ENCODE data around the gene MFSD2A.
"Not testable (repeated sequence)": the region's sequence is repeated elsewhere in the genome, so short reads cannot be mapped to it uniquely, and the experiment has no call there.

MFSD2A gene

DNA sequence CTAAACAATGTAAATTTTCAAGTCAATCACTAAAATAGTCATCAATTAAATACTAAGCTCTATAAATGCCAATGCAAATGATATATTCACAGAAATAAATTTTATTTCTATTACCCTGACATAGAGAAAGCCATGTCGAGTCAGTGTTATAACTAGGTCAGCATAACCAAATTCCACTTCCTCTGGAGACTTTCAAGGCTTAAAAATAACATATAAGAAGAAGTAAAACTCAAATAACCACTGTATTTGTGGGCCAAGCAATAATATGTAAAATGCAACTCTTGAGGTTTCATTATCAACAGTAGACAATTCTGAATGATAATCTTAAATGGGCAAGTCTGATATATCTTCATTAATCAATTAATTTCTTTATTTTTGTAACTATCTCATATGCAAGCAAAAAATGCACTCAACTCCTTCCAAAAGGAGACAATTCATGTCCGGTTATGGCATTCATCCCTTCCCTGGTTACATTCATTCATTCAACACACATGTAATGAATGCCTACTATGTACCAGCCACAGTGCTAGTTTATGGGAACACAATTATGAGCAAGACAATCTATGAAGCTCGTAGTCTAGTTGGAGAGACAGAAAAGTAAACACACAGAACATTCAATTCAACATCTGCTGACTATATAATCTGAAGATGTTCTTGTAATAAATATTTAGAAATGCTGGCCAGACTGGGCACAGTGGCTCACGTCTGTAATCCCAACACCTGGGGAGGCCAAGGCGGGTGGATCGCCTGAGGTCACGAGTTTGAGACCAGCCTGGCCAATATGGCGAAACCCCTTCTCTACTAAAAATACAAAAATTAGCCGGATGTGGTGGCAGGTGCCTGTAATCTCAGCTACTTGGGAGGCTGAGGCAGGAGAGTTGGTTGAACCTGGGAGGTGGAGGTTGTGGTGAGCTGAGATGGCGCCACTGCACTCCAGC, 48.5 kb downstream of the MFSD2A start:
- no peak for DNase-seq (ENCODE audit: low spot score)

DNA sequence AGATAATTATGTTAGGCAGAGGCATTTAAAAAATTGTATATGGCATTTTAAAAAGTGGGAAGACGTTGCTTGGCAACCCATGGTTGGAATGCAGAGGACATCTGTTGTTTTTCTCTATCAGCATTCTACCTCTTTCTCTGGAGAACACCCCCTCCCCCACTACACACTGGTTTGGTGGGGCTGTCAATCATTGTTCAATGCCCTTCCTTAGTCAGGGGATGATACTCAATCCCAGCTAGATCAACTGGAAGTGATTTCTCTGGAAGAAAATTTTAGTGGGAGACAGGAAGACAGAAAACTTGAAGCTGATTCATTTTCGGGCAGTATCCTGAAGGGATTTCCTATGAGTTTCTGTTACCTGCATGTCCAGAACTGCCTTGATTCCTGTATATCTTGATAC, 49.9 kb downstream of the MFSD2A start:
- no peak for DNase-seq (ENCODE audit: low spot score)

DNA sequence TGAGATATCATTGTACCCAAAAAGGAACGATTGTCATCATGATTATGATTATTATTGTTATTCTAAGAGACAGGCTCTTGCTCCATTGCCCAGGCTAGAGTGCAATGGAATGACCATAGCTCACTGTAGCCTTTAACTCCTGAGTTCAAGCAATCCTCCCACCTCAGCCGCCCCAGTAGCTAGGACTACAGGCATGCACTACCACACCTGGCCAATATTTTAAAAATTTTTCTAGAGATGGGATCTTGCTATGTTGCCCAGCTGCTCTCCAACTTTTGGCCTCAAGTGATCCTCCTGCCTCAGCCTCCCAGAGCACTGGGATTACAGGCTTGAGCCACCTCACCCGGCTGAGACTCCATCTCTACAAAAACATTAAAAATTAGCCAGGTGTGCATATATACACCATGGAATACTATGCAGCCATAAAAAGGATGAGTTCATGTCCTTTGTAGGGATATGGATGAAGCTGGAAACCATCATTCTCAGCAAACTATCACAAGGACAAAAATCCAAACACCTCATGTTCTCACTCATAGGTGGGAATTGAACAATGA, 52.6 kb downstream of the MFSD2A start:
- not testable (repeated sequence) for DNase-seq (ENCODE audit: low spot score)

DNA sequence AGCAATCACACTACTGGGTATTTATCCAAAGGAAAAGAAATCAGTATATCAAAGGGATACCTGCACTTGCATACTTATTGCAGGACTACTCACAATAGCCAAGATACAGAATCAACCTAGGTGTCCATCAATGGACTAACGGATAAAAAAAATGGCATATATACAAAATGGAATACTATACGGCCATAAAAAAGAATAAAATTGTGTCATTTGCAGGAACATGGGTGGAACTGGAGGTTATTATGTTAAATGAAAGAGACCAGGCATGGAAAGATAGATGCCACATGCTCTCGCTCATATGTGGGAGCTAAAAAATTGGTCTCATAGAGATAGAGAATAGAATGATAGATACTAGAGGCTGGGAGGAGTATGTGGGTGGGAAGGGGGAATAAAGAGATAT, 56.3 kb downstream of the MFSD2A start:
- no peak for DNase-seq (ENCODE audit: low spot score)

DNA sequence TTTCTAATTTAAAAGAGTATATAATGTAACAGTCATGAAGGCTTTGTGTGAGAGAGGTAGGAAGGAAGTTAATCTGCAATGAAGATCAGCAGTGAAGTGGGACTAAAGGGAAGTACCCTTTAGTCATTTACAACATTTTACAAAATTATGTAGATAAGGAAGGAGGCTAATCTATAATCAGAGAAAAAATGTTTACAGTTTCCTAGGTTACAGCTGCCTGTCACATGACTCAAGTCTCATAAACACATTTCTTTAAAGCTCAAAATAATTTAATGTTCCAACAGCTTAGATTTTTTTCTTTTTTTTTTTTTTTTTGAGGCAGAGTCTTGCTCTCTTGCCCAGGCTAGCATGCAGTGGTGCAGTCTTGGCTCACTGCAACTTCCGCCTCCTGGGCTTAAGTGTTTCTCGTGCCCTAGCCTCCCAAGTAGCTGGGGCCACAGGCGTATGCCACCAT, 59.3 kb downstream of the MFSD2A start:
- no peak for DNase-seq (ENCODE audit: low spot score)

DNA sequence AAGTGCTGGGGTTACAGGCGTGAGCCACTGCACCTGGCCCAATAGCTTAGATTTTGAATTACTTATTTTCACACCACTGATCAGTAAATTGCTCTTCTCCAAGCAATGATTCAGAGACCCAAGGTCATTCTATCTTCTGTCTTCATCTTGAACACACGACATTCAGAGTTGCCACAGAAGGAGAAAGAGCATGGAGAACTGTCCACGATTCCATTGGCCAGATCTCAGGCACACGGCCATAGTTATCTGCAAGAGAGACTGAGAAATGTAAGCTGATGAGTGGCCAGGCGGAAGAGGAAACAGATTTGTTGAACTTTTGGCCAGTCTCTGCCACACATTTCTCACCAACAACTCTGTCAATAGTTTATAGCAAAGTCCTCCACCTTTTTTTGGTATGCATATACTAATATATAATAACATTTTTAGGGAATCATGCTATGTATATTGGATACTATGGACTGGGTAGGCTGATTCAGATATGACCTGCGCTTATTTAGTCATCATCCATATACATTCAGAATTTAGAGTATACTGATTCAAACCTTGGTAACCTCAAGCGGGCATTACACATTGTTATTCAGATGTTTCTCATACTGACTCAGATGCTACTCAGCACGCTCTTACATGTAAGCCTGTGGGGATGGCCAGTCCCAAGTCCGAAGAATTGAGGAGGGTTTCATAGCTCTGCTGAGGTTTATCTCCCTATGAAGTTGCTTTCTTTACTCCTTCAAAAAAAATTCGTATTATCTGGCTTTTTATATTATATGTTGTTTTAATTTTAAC, 60.1 kb downstream of the MFSD2A start:
- DNase-seq (ENCODE audit: low spot score): peak; percentile 82

DNA sequence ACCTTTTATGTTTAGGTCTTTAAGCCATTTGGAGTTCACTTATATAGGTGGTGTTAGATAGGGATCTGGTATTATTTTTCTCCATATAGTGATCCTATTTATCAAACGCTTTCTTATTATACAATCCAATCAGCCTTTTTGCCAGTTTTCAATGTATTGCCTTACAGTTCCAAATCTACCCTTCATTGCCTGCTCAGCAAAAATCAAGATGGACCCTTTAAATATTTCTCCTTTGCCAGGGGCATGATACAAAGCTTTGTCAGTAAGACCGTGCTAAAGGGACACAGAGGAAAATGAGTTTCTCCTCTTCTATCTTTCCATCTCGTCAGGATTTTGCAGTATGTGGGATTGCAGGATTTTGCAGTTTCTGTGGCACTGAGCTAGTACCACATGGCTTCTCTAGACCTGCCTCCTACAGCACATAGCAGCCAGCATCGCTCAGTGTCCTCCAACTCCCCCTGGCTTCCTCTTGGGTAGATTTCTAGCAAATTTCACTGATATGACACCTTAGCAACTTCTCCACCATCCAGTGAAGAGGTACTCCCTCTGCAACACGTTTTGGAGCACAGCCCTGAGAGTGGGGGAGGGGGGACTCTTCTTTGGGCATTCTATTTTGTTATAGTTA, 63.1 kb downstream of the MFSD2A start:
- no peak for DNase-seq (ENCODE audit: low spot score)

Data from GM03348 (cell line).